ENCODE measurements around the gene TRAF3. TPM values are rescaled to one million over a fixed set of nuclear protein-coding genes. Genes with fewer than 3 reads are reported as not detected.
A peak's percentile ranks its signal among the peaks of the same experiment; 100 is the strongest.
"Not testable (repeated sequence)": the region's sequence is repeated elsewhere in the genome, so short reads cannot be mapped to it uniquely, and the experiment has no call there.

TRAF3 gene
- total RNA-seq, 1 donor from 2014 or later = 19.7 TPM

GRCh38 chr14:102889615-102890014, 112.4 kb downstream of the TRAF3 start:
- no peaks in the 10 kb centered on the region for H3K4me1 ChIP-seq
- no peak for DNase-seq
- H3K9me3 ChIP-seq = no peaks in the 10 kb centered on the region
- no peak overlapping the region for H3K4me3 ChIP-seq
- TF ChIP-seq CTCF (IDR thresholded peaks at IDR 0.05) = no peak
- H3K27ac ChIP-seq = no peak overlapping the region
- intact Hi-C loops (cut with DNase I) = no loop called here
- H3K27me3 ChIP-seq (ENCODE audit: low read depth) = no peaks in the 10 kb centered on the region
- ATAC-seq = no peak
- peaks cover 40% of the 10 kb centered on the region for H3K36me3 ChIP-seq

- H3K27ac ChIP-seq = no peak overlapping the region
- DNase-seq (no peak), ATAC-seq (no peak)
- H3K36me3 ChIP-seq = peaks cover 40% of the 10 kb centered on the region
- intact Hi-C loops (cut with DNase I) = no loop called here
- no peak overlapping the region for H3K4me3 ChIP-seq
- H3K27me3 ChIP-seq (ENCODE audit: low read depth) = no peaks in the 10 kb centered on the region
- no peaks in the 10 kb centered on the region for H3K9me3 ChIP-seq
- H3K4me1 ChIP-seq = no peaks in the 10 kb centered on the region
- TF ChIP-seq CTCF (IDR thresholded peaks at IDR 0.05) = no peak
These were observed 113.9 kb downstream of the TRAF3 start for GRCh38 chr14:102891111-102891510.

- no peak for TF ChIP-seq CTCF (IDR thresholded peaks at IDR 0.05)
- no peak for DNase-seq
- intact Hi-C loops (cut with DNase I) = no loop called here
- Histone ChIP-seq H3K27ac (no peak overlapping the region), H3K4me1 (no peaks in the 10 kb centered on the region), H3K36me3 (peaks cover 36% of the 10 kb centered on the region), H3K27me3 (ENCODE audit: low read depth) (no peaks in the 10 kb centered on the region), H3K9me3 (no peaks in the 10 kb centered on the region), H3K4me3 (no peak overlapping the region)
- no peak for ATAC-seq
These were observed 114.3 kb downstream of the TRAF3 start for GRCh38 chr14:102891556-102891955.

GRCh38 chr14:102892651-102893050, 115.4 kb downstream of the TRAF3 start:
- H3K4me1 ChIP-seq = peaks cover 9% of the 10 kb centered on the region
- DNase-seq = no peak
- H3K27ac ChIP-seq = no peak overlapping the region
- H3K36me3 ChIP-seq = peaks cover 37% of the 10 kb centered on the region
- H3K9me3 ChIP-seq = no peaks in the 10 kb centered on the region
- no peak overlapping the region for H3K4me3 ChIP-seq
- no peak for TF ChIP-seq CTCF (IDR thresholded peaks at IDR 0.05)
- no peaks in the 10 kb centered on the region for H3K27me3 ChIP-seq (ENCODE audit: low read depth)
- intact Hi-C loops (cut with DNase I) = no loop called here
- no peak for ATAC-seq

- no peaks in the 10 kb centered on the region for H3K9me3 ChIP-seq
- peaks cover 41% of the 10 kb centered on the region for H3K36me3 ChIP-seq
- intact Hi-C loops (cut with DNase I) = no loop called here
- ATAC-seq (peak; percentile 34 to 80), DNase-seq (no peak)
- no peak for TF ChIP-seq CTCF (IDR thresholded peaks at IDR 0.05)
- no peaks in the 10 kb centered on the region for H3K27me3 ChIP-seq (ENCODE audit: low read depth)
- no peak overlapping the region for H3K4me3 ChIP-seq
- peaks cover 17% of the 10 kb centered on the region for H3K4me1 ChIP-seq
- H3K27ac ChIP-seq = no peak overlapping the region
These were observed 116.2 kb downstream of the TRAF3 start for GRCh38 chr14:102893452-102893851.

- ATAC-seq = peak; percentile 28 to 44
- H3K27me3 ChIP-seq (ENCODE audit: low read depth); intact Hi-C loops (cut with DNase I); H3K9me3 ChIP-seq; DNase-seq; H3K4me3 ChIP-seq: not testable (repeated sequence)
- Histone ChIP-seq H3K4me1 (peaks cover 27% of the 10 kb centered on the region), H3K36me3 (peaks cover 37% of the 10 kb centered on the region), H3K27ac (peak overlapping the region; percentile 24)
These were observed 119.5 kb downstream of the TRAF3 start for GRCh38 chr14:102896735-102897134.

Measured in lower lobe of right lung (tissue), 2 donors.